ENCODE measurements around the gene ACER2.
"Not testable (repeated sequence)": the region's sequence is repeated elsewhere in the genome, so short reads cannot be mapped to it uniquely, and the experiment has no call there.

The ACER2 gene

DNA sequence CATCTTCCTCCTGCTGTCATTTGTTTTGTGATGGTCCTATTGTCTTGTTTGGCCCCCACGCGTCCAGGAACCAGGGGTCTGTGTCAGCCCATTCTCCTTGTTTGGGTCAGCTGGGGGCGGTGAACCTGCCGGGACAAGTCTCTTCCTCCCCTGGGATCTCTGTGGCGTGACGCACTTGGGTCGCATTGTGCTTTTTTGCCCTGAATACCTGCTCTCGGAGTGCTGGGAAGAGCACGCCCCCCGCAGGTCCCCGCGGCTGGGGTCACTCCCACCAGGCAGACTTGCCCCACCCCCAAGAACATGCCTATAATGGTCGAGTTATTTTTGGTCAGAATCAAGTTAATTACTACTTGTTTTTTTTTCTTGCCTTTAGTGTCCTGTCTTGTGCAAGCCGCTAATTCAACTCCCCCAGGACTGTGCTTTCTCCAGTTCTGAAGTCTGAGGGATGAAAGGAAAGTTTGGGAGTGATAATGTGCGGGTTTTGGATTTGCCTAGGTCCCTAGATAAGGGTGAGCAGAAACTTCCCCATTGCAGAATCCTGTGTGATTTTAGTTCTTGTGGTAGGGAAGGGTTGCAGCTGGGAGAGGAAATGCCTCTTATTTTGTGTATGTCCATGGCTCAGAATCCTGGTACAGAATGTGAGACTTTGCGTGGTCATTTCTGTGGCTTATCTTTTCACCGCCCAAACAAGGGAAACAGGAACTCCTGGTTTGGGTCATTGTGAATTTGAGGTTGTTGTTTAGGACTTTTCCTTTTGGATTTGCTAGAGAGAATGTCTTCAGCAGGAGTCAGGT is 789 bp downstream of the ACER2 start:
- no peak for FAIRE-seq

DNA sequence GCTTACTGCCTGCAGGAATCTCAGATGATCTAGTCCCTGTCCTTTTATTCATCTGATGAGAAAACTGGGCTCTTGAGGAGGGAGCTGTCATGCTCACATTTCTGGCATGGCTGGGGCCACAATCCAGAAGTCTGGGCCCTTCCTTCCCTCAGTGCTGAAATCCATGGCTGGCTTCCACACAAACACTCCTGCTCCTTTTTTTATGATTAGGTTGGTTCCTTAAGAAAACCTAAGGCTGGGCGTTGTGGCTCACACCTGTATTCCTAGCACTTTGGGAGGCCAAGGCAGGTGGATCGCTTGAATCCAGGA is 1.3 kb downstream of the ACER2 start:
- FAIRE-seq, result no peak

DNA sequence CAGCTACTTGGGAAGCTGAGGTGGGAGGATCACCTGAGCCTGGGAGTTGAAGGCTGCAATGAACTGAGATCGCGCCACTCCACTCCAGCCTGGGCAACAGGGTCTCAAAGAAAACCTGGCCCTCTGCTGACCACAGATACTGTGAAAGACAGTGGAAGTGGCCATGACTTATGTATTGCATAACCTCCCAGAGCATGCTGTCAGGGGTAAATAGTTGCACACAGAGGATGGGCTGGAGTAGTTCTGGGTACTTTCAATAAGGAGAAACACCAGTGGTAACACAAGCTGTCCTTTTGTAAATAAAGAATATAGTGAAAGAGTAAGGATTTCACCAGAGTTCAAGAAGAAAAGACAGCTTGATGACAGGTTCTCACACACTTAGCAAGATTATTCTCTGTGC is 1.8 kb downstream of the ACER2 start:
- FAIRE-seq, result no peak

DNA sequence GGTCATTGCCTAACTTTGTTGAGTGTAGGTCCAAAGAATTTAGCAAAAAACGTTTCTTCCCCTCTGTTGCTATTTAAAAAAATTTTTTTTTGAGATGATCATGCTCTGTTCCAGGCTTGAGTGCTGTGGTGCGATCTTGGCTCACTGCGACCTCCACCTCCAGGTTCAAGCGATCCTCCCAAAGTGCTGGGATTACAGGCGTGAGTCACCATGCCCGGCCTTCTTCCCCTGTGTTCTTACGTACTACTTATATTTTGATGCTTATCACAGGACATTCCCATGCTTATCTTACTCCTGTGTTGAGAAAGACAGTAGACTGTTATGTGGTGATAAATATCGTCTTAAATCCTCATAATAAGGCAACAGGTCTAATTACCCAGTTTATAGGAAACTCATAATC is 2.5 kb downstream of the ACER2 start:
- no peak for FAIRE-seq

DNA sequence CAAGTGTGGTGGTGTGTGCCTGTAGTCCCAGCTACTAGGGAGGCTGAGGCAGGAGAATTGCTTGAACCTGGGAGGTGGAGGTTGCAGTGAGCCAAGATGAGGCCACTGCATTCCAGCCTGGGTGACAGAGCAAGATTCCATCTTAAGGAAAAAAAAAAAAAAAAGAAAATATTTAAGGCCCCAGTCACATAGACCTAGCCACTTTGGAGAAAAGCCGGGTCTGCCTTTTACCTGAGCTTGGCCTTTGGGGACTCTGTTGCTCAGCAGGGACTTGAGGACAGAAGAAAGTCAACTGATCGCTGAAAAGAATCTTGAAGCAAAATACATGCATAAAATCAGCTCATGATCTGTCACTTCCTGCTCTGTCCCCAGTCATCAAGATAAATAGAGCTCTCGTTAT is 4.6 kb downstream of the ACER2 start:
- FAIRE-seq, result not testable (repeated sequence)

DNA sequence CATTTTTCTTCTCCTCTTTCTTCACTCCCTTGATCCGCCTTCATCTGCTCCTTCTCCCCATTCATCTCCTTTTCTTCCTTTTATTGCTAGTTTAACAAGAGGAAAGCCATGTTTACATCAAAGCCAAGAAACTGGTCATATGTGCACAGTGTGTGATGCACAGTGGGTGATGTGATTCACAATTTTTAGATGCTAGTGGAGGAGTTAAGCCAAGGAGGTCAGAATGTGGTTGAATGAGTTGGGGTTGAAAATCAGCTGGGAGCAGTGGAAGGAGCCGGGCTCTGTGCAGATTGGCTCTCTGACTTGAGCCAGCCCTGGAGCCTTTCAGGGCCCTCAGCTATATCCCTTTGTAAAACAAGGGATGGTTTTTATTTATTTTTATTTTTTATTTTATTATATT is 7.3 kb downstream of the ACER2 start:
- no peak for FAIRE-seq

DNA sequence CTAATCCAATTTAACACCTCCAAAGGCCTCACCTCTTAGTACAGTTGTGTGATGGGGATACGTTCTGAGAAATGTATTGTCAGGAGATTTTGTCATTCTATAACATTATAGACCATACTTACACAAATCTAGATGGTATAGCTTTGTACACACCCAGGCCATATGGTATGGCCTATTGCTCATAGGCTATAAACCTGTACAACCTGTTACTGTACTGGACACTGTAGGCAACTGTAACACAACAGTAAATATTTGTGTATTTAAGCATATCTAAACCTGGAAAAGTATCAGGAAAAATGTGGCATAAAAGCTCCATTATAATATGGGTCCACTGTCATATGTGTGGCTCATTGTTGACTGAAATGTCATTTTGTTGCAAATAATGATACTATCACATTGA is 12.1 kb downstream of the ACER2 start:
- FAIRE-seq, result no peak

DNA sequence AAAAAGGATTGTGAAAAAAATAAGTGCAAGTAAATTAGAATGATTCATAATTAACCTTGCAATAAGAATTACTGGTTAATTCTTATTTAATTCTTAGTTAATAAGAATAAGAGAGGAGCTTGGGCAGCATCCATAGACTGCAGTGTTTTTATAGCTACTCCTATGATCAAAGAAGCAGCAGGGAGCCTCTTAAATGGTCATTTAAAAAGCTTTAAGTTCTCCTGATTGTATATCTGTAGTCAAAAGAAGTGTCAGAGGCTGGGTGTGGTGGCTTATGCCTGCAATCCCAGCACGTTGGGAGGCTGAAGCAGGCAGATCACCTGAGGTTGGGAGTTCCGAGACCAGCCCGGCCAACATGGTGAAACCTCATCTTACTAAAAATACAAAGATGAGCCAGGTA is 14.4 kb downstream of the ACER2 start:
- FAIRE-seq, result no peak

DNA sequence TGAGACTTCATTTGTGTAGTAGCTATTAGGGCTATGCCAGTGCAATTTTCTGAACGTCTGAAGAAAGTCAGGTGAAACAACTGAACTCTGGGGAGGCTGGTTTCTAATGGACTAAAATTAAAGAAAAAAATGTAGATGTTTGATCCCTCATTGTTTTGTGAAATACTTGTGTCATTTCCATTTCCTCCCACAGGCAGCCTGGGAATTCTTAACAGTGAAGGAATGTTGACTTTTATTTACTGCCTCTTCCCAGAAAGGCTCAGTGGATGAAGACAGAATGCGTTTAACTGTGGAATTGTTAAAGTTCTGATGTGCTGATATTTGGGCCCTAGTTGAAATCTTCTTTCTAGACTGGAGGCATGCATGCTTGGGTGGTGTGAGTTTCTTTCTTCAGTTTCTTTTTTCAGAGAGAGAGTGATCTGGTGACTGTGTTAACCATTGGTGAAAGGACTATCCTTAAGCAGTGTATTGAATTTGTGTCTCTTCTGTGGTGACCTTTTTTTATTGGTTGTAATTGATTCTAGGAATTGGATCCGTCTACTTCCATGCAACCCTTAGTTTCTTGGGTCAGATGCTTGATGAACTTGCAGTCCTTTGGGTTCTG is 15.5 kb downstream of the ACER2 start:
- no peak for FAIRE-seq

DNA sequence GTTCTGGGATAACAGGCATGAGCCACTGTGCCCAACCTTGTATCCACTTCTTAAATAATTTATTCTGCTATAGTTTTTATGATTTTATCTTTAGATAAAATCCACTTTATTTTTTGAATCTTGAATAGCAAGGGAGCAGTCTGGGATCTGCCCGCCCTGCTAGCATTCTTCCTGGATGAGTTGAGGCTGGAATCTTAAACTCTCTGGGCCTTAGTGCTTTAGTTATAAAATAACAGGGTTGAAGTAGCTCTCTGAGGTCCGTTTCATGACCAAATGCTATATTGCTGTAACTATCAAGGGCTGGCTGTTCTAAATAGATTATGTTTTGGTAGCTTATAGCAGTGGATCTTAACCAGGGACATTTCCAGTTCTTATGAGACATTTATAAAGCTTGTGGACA is 20.8 kb downstream of the ACER2 start:
- no peak for FAIRE-seq

DNA sequence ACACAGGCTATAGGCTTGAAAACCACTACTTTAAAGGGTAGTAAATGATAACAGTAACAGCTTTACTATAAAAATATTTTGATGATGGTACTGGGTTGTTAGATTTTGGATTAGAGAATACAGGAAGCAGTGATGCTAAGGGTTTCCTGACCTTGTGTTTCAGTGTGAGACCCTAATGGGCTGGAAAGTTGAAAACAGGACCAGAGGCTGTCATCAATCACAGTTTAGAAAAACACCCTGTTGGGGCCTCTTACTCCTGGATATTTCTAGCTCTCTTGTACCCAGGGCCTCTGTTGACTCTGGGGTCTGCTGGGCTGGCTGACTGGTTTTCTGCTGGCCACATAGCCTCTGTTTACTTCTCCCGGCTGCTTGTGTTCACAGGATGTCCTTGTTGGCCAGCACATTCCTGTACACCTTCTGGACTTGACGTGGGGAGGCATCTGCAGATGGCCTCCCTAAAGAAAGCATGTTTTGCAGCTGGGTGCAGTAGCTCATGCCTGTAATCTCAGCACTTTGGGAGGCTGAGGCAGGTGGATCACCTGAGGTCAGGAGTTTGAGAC is 21.5 kb downstream of the ACER2 start:
- no peak for FAIRE-seq

DNA sequence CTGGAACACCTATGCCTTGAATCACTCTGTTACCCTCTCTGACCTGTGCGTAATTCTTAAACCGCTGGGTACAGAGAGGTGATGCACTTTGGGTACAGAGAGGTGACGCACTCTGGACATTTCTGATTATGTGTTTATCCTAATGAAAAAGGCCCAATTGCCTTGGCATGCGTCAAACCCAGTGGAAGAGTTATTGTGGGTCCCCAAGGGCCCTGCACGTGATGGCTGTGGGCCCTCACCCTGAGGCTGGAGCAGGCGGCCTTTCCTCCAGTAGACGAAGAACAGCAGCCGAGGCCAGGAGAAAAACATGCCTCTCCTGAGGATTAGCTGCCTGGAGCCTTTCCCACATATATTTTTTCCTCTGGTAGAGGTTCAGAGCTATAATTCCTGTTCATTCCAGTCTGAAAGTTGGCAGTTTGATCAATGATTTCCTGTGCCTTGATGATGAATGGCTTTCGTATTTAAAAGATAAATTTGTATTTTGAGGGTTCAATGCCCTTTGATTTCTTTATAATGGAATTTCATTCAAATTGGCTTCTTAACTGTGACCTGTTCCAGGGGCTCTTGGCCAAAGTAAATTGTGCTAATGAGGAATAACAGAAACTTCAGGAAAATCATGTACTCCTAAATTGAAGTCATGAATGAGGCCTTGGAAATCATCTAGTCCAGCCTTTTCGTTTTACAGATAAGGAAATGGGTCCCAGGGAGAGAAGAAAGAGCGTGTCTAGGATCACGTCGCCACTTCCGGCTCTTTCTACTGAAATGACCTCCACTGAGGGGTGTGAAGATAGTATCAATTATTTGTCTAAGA is 22.8 kb downstream of the ACER2 start:
- no peak for FAIRE-seq

DNA sequence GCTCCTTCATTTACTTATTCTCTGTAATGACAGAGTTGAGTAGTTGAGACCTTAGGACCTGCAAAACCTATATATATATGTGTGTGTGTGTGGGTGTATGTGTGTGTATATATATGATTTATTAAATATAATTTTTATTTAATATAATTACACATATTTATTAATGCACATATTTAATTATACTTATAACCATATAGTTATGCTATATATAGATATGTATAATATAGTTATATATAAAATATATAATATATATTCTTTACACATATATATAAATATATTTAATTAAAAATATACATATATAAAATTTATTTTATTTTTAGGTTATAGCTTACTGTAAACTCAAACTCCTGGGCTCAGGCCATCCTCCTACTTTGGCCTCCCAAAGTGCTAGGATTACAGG is 23.7 kb downstream of the ACER2 start:
- FAIRE-seq, result peak; percentile 95

DNA sequence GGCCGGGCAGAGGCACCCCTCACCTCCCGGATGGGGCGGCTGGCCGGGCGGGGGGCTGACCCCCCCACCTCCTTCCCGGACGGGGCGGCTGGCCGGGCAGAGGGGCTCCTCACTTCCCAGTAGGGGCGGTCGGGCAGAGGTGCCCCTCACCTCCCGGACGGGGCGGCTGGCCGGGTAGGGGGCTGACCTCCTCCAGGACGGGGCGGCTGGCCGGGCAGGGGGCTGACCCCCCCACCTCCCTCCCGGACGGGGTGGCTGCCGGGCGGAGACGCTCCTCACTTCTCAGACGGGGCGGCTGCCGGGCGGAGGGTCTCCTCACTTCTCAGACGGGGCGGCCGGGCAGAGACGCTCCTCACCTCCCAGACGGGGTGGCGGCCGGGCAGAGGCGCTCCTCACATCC is 24.9 kb downstream of the ACER2 start:
- FAIRE-seq, result not testable (repeated sequence)

DNA sequence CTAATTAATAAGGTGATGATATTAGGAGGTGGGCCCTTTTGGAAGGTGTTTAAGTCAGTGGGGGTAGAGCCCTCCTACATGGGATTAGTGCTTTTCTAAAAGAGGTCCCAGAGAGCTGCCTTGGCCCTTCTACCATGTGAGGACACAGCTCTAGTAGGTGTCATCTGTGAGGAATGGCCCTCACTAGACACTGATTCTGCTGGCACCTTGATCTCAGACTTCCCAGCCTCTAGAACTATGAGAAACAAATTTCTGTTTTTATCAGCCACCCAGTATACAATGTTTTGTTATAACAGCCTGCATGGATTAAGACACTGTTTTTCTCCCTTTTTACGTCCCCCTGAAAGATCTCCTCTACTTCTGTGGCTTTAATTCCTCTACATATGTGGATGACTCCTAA is 31.6 kb downstream of the ACER2 start:
- no peak for FAIRE-seq

DNA sequence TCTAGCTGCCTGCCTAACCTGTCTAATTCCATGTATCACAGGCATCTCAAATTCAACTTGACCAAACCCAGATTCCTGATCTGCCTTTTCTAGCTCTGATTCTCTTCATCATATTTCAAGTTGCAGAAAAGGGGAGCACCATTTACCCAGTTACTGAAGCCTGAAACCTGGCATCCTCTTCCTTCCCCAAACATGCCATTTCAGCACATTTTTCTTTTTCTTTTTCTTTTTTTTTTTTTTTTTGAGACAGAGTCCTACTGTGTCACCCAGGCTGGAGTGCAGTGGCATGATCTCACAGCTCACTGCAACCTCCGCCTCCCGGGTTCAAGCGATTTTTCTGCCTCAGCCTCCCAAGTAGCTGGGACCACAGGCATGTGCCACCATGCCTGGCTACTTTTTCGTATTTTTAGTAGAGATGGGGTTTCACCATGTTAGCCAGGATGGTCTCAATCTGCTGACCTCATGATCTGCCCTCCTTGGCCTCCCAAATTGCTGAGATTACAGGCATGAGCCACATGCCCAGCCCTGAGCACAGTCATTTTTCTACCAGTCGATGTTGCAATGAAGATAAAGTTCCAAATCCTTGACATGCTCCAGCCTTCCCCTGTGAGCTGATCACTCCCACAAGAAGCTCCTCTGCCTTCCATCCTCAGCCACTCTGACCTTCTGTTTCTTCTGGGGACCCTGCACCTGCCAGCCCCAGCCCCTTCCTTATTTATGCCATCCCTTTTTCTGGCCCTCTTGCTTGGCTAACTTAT is 32.2 kb downstream of the ACER2 start:
- no peak for FAIRE-seq

DNA sequence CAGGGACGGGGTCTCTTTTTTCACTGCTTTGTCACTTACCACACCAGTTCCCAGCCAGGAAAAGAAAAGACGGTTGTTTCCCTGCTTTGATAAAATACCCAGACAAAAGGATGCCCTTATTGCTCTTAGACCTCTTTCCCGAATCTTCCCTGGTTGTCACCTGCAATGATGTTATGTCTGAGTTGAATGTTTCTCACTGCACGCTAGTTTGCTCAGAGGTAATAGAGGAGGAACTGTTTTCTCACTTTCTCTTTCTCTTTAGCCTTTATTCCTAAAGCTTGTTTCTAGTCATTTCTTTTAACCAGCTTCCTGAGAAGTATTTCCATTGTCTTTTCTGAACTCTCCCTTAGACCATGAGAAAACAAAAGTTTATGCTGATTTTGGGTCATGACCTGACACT is 32.9 kb downstream of the ACER2 start:
- no peak for FAIRE-seq

DNA sequence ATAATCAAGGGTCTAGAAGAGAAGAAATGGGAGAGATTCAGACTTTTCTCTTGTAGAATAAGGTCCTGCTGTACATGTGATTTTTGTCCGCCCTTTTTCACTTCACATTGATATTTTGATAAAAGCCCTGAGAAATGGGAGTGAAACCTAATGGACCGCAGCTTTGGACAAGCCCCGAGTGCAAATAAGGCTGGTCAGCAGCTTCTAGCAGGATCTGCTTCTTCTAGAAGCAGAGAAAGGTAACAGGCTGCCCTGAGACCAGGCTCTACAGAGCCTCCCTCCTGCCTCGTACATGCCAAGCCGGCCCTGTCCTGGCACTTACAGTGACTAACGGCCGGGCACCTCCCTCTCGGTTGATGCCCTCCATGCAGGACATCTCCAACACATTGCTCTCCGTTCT is 33.4 kb downstream of the ACER2 start:
- FAIRE-seq, result no peak

DNA sequence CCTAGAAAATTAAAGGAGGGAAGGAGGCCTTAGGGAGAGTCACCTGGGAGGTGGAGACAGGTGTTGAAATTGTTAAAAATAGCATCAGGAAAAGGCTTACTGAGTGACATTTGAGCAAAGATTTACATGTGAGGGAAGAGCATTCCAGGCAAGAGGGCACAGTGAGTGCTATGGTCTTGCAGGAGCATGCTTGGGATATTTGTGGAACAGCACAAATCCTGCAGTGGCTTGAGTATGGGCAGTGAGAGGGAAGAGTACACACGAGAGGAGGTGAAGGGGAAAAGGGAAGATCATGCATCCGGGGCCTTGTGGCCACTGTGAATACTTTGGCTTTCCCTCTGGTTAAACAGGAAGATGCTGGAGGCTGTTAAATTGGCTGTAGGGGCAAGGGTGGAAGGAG is 36.6 kb downstream of the ACER2 start:
- FAIRE-seq, result no peak

DNA sequence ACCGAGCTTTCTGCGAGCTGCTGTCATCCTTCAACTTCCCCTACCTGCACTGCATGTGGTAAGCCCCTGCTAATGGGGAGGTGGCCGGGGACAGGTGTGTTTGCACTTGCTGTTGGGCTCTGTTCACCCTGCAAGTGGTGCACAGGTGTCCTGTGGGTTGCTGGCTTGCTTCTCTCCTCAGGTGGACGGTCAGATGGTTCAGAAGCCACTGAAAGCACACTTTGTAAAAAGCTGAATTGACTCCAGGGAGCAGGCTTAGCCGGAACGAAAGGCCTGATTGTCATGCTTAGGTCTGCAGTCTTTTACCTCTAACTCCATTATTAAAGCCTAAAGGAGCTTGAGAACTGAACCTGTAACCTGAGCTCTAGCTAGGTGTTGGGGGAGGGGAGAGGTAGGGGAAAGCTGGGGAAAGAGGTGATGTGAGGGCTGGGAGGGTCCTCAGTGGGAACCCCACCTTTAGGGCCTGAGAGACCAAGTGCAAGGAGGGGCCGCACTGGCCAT is 37.6 kb downstream of the ACER2 start:
- FAIRE-seq, result no peak

DNA sequence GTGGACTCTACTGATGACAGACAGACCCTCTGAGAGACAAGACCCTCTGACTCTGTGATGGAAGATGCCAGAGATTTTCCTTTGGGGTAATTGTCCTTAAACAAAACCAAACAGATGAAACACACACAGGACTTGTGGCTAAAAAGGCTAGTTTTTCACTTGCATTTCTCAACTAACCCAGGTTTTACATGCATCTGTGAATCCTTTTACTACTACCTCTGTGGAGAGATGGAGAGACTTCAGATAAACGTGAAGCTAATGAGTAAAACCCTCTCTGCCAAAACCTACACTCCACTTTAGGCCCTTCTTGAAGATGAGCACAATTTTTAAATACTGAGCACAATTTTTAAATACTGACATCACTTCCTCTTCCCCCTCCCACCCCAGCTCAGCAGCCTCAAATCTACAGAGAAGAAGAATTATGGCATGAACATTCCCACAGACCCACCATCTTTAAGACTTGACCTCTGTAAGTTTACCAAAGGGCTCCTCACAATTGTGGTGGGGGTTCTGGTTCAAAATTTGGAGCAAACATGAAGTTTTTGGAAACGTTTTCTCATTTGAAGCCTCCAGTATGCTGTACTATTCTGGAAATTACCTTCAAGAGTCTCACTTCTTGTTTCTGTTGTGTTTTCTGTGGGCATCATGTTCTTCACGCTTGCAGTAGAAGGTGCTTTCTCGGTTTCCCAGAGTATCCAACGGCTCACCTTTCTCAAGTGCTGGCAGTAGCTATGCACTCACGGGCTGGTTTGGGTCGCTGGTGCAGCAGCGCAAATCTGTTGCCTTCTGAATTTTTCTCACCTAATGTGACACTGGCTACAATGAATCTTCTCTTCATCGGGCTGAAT is 42.7 kb downstream of the ACER2 start:
- FAIRE-seq, result no peak

DNA sequence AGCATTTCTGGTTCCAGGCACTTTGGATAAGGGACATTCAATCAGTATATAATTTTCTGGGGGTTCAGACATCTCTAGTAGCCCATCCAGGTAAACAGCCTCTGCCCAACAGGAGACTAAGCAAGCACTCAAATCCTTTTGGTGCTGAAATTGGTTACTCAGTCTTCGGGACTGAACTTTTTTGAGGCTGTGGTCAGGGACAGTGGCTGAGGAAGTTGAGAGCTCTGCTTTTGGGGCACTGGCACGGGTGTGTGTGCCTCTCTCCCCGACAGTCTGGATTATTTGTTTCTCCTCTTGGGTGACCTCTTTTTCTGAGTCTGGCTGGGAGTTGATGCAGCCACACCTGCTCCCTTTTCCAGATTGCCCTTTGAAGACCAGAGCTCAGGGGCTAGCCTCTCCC is 47.6 kb downstream of the ACER2 start:
- FAIRE-seq, result no peak

Measured in A204.1 (cell line).